GM19397 (cell line): ENCODE measurements around the gene BAIAP2.

Experiments used
- ATAC-seq: cut with Tn5 transposase; IDR thresholded peaks from one replicate; pipeline ENCODE4 v1.9.1; 2021; ENCODE audit warnings: mild to moderate bottlenecking, moderate library complexity; ENCODE audit not compliant: unreplicated experiment

Gene BAIAP2

DNA sequence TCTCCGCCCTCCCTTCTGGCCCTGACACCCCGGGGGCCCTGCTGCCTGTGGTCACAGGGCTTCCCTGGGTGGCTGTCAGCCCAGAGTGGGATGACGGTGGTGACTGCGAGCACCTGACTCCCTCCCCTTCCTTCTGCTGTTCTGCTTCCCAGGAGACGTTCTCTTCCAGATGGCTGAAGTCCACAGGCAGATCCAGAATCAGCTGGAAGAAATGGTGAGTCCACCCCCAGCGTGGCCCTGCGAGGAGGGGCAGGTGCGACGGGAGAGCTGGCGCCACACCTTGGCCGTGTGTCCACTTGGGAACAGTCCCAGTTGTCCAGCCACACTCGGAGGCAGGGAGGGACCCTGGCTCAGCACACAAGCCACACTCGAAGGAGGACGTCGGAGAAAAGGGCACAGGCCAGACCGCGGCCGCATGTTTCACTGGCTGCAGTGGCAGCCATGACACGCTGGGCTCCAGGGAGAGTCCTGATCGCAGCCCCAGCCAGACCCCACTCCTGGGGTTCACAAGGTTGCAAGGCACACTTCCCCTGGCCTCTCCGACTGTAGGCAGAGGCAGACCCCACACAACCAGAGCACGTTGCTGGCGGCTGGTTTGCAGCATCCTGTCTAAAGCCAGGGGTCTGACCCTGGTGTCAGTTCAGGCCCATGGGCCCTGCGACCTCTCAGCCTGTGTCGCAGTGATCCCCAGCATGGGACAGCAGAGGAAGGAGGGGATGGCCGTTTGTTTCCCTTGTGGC is 49.9 kb downstream of the BAIAP2 start:
- ATAC-seq = no peak

- no peak for ATAC-seq
These were observed 50.5 kb downstream of the BAIAP2 start for GRCh38 chr17:81085420-81085911.

DNA sequence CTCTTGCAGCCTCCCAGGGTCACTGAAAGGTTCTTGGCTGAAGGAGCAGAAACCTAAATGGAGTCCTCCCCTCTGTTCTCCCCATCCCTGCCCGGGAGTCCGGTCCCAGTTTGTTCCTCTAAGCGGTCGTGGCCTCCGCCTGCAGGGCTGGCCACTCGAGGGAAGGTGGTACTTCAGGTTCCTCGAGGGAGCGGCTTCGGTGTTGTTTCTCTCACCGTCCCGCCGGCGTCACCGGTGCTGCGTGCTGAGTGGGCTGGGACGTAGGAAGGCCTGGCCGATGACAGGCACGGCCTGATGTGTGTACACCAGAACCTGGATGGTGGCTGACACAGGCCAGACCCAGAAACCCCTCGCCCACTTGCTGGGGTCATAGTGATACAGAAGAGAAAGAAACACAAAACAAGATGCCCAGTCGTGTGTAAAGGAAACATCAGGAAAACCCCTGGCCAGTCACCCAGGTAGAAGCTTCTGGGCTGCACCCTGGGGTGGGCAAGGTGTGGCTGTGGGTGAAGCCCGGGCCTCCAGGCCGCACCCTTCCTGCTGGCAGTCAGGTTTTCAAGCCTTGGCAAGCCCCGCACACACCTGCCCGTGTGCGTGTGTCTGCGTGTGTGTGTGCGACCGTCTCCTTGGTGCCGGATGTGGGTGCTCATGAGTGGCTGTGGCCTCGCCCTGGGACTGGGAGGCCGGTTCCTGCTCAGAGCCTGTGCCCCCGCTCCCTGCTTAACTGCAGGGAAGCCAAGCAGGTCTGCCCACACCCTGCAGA is 52.0 kb downstream of the BAIAP2 start:
- ATAC-seq = no peak

GRCh38 chr17:81090361-81091136 is 55.6 kb downstream of the BAIAP2 start:
- ATAC-seq = no peak

DNA sequence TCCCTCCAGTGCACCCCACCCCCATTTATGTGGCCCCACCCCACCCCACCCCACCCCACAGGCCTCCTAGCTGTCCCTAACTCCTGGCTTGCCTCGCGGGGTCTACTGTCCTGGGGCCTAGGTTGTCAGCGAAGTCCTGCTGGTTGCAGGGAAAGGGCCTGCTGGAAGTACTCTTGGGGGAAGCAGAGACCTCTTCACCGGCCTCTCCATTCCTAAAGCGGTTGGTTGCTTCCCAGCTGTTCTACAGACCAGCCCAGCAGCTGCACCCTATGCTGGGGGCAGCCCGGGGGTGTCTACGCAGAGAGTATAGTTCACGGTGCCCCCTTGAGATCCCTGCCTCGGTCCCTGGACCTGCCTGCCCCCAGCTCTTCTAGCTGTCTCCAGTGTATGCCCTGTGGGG is 56.2 kb downstream of the BAIAP2 start:
- no peak for ATAC-seq

DNA sequence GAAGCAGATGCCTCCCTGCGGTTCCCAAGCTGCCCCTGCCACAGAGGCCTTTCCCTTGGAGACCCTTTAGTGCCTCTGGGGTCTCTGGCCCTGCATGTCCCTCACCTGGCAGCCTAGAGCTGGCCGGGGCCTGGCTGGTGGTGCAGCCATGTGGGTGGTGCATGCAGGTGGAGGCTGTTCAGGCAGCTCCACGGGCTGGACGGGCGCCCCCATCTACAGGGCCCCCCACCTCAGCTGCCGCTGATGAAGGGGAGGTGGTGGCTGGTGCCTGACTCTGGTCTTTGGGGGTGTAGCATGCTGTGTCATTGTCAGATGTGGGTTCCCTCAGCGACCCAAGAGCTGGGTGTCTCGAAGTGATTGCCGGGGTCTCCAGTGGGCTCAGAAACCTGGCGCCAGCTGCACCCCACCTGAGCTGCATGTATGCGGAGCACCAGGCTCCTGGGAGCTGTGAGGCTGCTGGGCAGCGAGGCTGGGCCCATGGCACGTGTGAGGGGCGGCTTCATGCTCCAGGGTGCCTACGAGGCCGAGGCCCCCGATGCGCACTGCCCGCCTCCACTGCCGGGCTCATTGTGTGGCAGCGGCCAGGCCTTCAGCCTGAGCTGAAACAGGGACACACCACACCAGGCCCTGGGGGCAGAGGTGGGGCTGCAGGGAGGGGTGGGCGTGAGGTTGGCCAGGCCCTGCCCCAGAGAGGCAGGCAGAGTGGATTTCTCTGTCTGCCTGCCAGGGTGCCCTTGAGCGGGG is 57.0 kb downstream of the BAIAP2 start:
- ATAC-seq = no peak

- no peak for ATAC-seq
These were observed 57.7 kb downstream of the BAIAP2 start for GRCh38 chr17:81092518-81093095.

DNA sequence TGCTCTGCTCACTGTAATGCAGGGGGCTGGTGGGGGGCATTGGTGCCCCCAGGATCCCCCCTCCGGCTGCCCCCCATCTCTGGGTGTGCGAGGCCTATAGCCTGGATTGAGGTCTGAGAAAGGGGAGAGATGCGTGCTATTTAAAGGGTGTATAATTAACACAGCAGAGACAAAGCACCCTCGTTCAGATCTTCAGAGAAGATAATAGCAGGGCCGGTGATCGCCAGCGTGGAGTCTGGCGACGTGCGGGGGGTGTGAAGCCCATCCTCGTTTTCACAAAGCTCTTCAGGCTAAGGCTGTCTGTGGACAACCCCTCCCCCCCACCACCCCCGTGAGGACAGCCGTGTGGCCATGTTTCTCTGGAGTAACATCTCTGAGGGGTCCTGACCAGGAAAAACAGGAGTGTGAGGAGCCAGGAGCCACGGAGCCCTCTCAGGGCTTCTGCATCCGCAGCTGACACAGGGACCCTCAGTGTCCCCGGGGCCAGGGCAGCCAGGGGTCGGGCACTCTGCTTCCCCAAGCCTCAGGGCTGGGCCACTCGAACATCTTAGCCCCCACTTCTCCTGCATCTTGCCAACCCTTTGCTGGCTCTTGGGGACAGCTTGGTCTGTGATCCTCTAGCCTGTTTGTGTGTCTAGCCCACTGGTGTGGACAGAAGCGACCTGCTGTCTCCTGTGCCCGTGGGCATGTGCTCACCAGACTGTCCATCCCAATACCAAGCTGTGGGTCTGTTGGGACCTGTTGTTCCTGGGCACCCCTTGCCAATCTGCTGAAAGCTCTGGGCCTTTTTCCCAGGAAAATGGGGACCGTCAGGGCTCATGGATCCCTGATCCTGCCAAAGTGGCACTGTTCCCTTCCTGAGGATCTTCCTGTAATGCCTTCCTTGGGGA is 58.9 kb downstream of the BAIAP2 start:
- no peak for ATAC-seq

- ATAC-seq = no peak
These were observed 59.8 kb downstream of the BAIAP2 start for GRCh38 chr17:81094509-81095382.

- ATAC-seq = no peak
These were observed 60.4 kb downstream of the BAIAP2 start for GRCh38 chr17:81095383-81095762.

GRCh38 chr17:81096741-81097133 is 61.8 kb downstream of the BAIAP2 start:
- ATAC-seq = no peak

GRCh38 chr17:81097134-81097942 is 62.4 kb downstream of the BAIAP2 start:
- ATAC-seq = no peak

GRCh38 chr17:81097943-81098308 is 63.0 kb downstream of the BAIAP2 start:
- no peak for ATAC-seq

- no peak for ATAC-seq
These were observed 64.9 kb downstream of the BAIAP2 start for GRCh38 chr17:81099888-81100287.

GRCh38 chr17:81100668-81101067 is 65.7 kb downstream of the BAIAP2 start:
- no peak for ATAC-seq

DNA sequence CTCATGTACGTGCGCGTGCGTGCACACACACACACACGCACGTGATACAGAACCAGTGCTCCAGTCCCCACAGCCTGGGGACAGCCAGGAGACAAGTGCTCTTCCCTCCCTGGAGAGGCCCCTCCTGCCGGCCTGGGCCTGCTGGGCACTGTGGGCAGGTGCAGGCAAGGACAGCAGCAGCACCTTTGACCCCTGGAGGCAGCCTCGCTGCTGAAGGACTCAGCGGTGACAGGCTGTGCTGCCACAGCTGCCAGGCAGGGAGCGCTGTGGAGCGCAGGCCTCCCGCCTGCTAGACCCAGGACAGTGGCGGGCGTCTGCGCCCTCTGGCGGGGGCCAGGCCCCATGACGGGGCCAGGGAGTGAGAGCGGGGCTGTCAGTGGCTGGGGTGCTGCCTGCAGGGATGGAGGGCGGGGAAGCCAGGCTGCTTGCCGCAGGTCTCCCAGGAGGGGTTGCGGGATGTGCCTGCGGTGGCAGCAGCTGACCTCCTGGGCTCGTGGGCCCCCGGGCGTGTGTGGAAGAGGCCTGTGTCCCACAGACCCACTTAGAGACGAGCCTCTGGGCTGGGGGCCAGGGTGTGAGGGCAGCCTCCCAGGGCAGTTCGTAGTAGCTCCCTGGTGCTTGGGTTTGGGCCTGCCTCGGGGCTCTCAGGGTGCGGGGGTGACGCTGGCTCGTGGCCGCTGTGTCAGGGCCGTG is 66.8 kb downstream of the BAIAP2 start:
- ATAC-seq = peak; percentile 72

GRCh38 chr17:81102352-81102751 is 67.4 kb downstream of the BAIAP2 start:
- ATAC-seq = no peak
